Memory B cell (primary cell): Measurements from ENCODE around the gene ALDH3B2.
A peak's percentile ranks its signal among the peaks of the same experiment; 100 is the strongest.
"Not testable (repeated sequence)": the region's sequence is repeated elsewhere in the genome, so short reads cannot be mapped to it uniquely, and the experiment has no call there.

ENCODE experiments used
- ATAC-seq: fragments of 150-1000 bp; cut with Tn5 transposase; 2 replicates; pipeline ENCODE4 v1.10.0; 2021; ENCODE audit warnings: low read depth, mild to moderate bottlenecking, moderate library complexity
- DNase-seq, 2 donors: peaks; one replicate each; pipeline ENCODE4 v3.0.0; 2022; ENCODE audit warnings: low spot score in 2 of 2
- H3K27ac Mint-ChIP-seq: one replicate; pipeline ENCODE4 v1.8.0; 2022; ENCODE audit warnings: mild to moderate bottlenecking, moderate library complexity, mixed read lengths
- H3K27me3 Mint-ChIP-seq: one replicate; pipeline ENCODE4 v1.8.0; 2022; ENCODE audit warnings: mixed read lengths
- H3K36me3 Mint-ChIP-seq: one replicate; pipeline ENCODE4 v1.8.0; 2022; ENCODE audit warnings: mild to moderate bottlenecking, mixed read lengths
- H3K4me1 Mint-ChIP-seq: one replicate; pipeline ENCODE4 v1.8.0; 2022; ENCODE audit warnings: mixed read lengths
- H3K4me3 Mint-ChIP-seq: one replicate; pipeline ENCODE4 v1.8.0; 2022; ENCODE audit warnings: mild to moderate bottlenecking, moderate library complexity, mixed read lengths
- H3K9me3 Mint-ChIP-seq: one replicate; pipeline ENCODE4 v1.8.0; 2022; ENCODE audit warnings: mixed read lengths

The ALDH3B2 gene

DNA sequence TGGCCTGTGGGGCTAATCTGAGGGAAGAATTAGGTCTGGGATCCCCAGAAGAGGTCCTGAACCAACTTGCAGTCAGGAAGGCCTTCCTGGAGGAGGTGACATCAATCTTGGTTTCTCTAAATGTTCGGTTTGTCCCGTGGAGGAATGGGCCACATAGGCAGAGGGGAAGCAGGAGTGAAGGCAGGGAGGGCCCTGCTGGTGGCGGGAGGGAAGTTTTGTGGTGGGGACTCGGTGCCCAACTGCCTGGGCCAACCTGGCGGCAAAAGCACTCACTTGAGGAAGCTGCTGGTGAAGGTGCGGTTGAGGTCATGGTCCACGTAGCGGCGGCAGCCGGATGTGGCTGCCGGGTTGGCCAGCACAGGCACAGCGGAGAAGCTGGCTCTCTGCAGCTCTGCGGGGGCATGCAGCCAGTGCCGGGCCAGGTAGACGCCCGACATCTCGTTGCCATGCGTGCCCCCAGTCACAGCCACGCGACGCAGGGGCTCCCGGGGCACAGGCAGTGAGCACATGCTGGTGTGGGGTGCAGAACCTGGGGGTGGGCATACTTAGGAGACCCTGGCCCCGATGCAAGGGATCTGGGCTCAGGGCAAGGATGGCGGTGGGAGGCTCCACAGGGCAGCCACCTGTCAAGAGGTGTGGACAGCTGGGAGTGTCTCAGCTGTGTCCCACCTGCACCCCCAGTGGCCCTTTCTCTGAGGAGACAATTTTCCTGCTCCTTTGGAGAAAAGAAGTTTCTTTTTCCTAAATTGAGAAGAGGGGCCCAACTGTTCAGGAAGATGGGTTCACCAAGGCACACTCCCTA lies 27.7 kb downstream of the ALDH3B2 start:
- ATAC-seq (peak; percentile 54), DNase-seq (peak in 1 of 2 donors; percentile 47)
- H3K27ac Mint-ChIP-seq: peak overlapping the region; percentile 17
- H3K4me3 Mint-ChIP-seq: peak overlapping the region; percentile 45
- peaks cover 42% of the 10 kb centered on the region for H3K4me1 Mint-ChIP-seq
- H3K27me3 Mint-ChIP-seq: no peaks in the 10 kb centered on the region
- H3K36me3 Mint-ChIP-seq: no peaks in the 10 kb centered on the region
- no peaks in the 10 kb centered on the region for H3K9me3 Mint-ChIP-seq

DNA sequence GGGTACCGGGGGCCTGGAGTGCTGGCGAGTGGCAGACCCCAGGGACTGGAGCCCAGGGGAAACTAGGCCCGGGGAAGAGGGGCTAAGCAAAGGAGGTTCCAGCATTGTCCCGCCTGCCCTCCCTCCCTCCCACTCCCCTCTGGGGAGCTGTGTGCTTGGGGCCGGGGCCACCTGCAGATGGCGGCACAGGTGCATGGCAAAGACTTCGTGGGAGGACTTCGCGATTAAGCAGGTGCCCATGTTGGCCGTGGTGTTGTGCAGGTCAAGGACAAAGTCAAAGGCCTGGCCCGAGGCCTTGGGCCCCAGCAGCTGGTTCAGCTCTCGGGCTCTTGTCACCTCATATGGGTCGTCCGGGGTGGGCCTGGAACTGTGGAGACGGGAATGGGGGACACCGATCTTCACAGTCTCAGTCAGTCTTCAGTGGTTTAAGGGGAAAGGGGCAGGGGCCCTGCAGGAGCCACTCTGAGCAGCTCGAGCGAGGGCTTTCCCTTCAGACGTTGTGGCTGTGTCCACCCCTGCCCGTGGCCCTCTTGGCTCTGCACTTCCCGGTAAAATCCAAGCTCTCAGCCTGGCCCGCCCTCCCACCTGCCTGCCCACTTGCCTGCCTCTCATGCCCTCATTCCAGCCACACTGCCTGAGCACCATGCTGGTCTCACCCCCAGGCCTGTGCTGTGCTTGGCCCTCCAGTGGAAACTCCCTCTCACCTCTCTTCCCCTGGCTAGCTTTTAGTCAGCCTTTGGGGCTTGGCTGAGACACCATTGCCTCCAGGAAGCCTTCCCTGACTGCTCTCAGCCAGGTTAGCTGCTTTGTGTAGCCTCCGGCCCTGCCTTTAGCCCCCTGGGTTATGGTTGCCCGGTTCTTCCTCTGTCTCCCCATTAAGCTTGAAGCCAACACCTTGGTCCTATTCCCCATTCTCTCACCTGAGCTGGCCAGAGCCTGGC lies 28.6 kb downstream of the ALDH3B2 start:
- H3K9me3 Mint-ChIP-seq: no peaks in the 10 kb centered on the region
- ATAC-seq (no peak), DNase-seq (no peak)
- H3K27me3 Mint-ChIP-seq: no peaks in the 10 kb centered on the region
- no peaks in the 10 kb centered on the region for H3K36me3 Mint-ChIP-seq
- H3K27ac Mint-ChIP-seq: peak overlapping the region; percentile 17
- H3K4me1 Mint-ChIP-seq: peaks cover 42% of the 10 kb centered on the region
- H3K4me3 Mint-ChIP-seq: peak overlapping the region; percentile 45

DNA sequence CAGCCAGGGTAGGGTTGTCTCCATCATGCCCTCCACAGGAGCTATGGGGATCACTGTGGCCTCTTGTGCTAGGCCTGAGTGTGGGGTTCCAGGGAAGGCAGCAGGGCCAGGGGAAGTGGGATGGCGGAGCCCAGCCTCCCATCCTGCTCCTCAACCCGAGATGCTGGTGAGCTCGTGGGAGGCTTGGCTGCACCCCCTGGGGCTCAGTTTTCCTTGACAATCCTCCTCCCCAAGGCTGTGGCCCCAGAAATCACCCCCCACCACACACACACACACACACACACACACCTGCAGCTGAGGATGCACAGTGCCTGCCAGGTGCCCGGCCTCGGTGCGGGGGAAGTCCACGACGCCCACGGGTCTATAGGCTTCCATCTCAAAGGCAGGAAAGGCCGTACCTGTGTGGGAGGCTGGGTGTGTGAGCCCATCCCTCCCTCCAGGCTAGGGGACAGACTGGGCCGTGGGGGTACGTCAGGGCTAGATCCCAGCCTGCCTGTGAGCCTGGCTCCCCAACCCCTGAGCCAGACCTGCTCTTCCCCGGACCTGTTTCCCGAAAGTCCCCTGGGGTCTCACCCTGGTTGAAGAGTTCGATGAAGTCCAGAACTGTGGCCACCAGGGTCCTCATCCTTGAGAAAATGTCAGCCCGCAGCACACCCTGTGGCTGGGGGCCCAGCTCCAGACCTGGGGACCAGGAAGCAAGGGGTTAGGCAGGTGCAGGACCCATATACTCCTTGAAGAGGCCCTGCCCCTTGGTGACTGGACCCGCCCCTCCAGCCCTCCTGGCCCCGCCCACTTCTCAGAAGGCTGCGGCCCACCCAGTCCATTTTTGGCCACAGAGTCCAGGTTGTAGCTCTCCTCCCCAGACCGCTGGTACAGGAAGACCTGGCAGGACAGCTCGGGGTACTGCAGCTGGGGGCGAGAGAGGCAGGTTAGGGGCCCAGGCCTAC lies 29.7 kb downstream of the ALDH3B2 start:
- Mint-ChIP-seq H3K27ac (no peak overlapping the region), H3K4me3 (no peak overlapping the region), H3K27me3 (no peaks in the 10 kb centered on the region), H3K36me3 (no peaks in the 10 kb centered on the region), H3K4me1 (peaks cover 35% of the 10 kb centered on the region), H3K9me3 (no peaks in the 10 kb centered on the region)
- ATAC-seq (no peak), DNase-seq (no peak)

DNA sequence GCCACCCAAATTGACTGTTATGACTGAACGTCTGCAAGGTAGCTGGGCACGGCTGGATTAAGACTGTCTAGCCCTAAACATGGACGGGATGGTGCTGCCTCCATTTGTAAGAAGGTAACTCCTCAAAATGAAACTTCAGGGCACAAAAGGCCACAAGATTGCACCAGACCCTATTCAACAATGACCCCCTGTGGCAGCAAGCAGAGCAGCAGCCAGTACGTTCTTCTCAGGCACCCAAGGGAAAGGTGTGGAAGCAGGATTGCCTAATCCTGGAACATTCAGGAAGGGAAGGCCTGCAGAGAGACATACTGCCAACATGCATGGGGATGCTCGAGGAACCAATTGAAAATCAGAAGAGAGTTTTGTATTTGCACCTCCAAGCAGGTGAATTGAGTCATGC lies 30.4 kb downstream of the ALDH3B2 start:
- Mint-ChIP-seq H3K36me3 (no peaks in the 10 kb centered on the region), H3K27me3 (no peaks in the 10 kb centered on the region), H3K4me3 (no peak overlapping the region), H3K9me3 (no peaks in the 10 kb centered on the region), H3K27ac (no peak overlapping the region), H3K4me1 (peaks cover 28% of the 10 kb centered on the region)
- ATAC-seq: no peak
- DNase-seq: no peak

DNA sequence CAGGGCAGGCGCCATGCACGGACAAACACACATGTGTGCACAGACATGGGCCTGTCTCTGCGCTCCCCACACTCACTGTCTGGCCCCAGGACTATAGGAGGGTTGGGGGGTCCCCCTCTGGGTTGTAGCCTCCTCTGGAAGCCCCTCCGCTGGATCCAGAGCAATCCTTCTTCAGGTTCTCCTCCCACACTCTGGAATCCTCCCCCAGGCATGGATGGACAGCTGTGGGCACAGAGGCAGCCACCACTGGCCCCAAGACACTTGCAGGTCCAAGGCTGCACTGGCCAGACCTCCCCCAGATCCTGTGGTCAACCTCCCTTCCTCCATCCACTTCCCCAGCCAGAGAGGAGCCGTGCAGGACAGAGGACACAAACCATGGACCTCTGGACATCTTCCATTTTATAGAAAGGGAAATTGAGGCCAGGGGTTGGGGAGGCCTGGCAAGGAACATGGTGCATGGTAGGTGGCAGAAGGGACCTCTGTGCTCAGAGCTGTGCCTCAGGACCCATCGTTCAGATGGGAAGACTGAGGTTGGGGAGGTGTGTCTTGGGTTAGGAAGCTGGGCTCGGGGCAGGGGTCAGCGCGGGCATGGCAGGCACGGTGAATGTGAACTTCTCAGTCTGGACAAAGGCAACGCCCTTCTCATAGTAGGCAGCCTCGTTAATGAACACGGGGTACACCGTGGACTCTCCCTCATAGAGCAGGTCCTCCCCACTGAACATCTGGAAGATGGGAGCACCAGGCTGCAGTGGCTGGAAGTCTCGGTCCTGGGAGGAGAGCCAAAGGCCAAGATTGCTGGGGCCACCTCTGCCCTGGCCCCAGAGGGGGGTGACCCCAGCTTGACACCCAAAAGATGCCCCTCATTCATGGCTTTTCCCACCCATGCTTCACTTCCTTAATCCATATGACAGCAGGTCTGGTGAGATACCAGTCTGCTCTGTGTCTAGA lies 32.0 kb downstream of the ALDH3B2 start:
- DNase-seq: no peak
- H3K36me3 Mint-ChIP-seq: no peaks in the 10 kb centered on the region
- peaks cover 18% of the 10 kb centered on the region for H3K4me1 Mint-ChIP-seq
- no peak overlapping the region for H3K27ac Mint-ChIP-seq
- ATAC-seq: no peak
- H3K4me3 Mint-ChIP-seq: no peak overlapping the region
- H3K9me3 Mint-ChIP-seq: no peaks in the 10 kb centered on the region
- H3K27me3 Mint-ChIP-seq: no peaks in the 10 kb centered on the region

DNA sequence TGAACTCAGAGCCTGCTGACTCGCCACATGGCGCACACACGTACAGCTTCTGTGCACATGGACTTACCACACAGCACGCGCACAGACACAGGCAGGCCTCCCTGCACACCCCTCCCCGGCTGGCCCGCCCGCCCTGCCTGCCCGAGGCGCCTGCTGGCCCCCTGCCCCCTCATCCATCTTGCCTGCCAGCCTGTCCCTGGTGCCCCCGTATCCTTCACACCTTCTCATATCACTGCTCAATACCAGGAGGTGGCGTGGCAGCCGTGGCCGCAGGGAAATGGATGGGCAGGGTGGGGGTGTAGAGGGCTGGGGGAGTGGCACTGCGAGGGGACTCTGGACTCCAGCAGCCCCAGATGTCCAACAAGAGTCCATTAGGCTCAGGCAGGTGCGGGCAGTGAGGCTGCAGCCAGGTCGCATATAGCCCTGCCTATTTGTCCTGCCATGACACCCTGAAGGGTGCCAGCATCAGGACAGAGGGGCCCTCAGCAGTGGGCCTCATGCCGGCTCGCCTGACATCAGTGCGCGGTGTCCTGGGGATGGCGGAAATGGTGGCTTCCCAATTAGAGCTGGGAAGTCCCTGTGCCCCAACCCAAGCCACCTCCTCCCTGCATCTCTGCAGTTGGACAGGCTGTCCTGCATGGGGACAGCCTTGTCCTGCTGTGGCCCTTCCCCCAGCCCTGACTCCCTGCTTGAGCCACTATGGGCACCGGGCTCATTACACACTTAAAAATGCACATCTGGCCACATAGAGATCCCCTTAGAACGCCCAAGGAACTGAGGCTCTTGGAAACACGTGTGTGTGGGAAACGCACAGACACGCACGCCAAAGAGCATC lies 32.9 kb downstream of the ALDH3B2 start:
- H3K9me3 Mint-ChIP-seq: no peaks in the 10 kb centered on the region
- H3K4me3 Mint-ChIP-seq: no peak overlapping the region
- no peaks in the 10 kb centered on the region for H3K36me3 Mint-ChIP-seq
- ATAC-seq (no peak), DNase-seq (no peak)
- peaks cover 18% of the 10 kb centered on the region for H3K4me1 Mint-ChIP-seq
- no peak overlapping the region for H3K27ac Mint-ChIP-seq
- no peaks in the 10 kb centered on the region for H3K27me3 Mint-ChIP-seq

DNA sequence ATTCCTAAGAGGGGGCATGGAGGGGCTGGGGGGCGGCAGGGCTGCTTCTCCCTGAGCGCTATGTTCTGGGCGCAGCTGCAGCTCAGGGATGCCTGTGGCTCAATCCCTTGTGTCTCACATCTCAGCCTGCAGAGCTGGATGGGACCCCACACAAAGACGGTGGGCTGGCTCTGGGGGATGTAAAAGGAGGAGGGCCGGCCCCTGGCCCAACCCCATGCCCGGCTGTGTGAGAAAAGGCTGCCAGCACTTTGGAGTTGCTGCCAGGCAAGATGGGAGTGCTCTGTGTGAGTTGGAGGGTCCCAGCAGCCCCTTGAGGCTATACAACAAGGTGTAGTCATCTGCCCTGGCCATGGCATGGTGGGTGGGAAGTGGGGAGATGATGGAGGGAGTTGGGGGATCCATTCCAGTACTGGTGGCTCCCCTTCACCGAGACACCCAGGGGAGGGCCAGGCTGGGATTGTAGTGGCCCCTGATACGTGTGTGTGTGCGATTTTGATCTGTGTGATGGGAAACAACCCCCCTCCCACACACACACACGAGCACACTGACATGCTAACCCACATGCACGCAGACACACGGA lies 33.6 kb downstream of the ALDH3B2 start:
- peaks cover 11% of the 10 kb centered on the region for H3K4me1 Mint-ChIP-seq
- H3K36me3 Mint-ChIP-seq: no peaks in the 10 kb centered on the region
- no peaks in the 10 kb centered on the region for H3K27me3 Mint-ChIP-seq
- H3K9me3 Mint-ChIP-seq: no peaks in the 10 kb centered on the region
- DNase-seq (no peak), ATAC-seq (no peak)
- no peak overlapping the region for H3K4me3 Mint-ChIP-seq
- H3K27ac Mint-ChIP-seq: no peak overlapping the region

DNA sequence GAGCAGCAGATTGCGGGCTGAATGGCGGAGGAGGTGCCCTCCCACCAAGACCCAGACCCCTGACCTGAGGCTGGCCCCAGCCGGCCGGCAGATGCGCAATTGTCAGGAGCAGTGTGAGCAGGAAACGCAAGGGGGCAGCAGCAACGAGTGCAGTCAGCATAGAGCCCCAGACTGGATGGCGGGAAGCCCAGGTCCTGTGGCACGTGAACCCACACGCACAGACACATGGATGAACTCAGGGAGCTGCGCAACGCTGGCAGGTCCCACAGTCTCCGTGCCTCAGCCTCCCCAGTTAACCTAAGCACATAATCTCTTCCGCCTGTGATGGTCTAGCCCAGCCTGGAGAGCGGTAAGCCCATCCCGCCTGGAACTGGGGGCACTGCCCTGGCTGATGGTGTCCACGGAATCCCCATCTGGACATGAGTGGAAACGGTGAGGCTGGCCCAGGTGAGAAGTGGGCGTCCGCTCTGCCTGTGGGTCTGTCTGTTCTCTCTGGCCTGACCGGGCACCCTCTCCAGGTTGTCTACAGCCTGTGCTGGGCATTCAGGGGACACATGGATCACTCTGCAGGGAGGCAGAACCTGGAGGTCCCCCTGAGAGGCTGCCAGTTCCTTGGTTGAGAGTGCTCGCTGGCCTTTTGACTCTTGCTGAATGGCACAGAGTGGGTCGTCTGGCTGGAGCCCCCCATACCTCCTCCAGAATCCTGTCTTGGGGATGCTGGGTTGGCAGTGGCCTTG lies 34.2 kb downstream of the ALDH3B2 start:
- Mint-ChIP-seq H3K36me3 (no peaks in the 10 kb centered on the region), H3K4me1 (peaks cover 9% of the 10 kb centered on the region), H3K27ac (no peak overlapping the region), H3K4me3 (no peak overlapping the region), H3K9me3 (no peaks in the 10 kb centered on the region), H3K27me3 (no peaks in the 10 kb centered on the region)
- ATAC-seq (peak; percentile 94), DNase-seq (peak; percentile 60 to 70)

DNA sequence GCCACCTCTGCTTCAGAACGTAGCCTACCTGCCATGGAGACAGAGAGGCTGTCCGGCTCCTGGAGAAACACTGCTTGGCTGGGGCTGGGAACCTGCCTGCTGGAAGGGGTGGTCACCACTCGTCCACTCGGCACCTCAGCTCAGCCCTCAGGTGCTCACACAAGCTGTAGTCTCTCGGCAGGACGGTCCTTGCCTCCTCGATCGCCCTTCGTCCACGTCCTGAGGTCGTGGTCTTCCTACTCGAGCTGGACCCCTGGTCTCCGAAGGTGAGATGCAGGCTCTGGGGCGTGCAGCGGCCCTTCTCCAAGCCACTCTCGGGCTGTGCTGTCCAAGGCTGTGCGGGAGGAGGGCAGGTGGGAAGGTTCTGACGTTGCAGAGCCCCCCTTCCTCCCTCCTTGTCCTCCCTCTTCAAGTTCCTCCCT lies 35.0 kb downstream of the ALDH3B2 start, which contains the start of gene TBX10:
Gene TBX10 (minus strand): TSS at position 326 of the 422 bp plus-strand sequence. CDS start 291 bp downstream, at position 35.
- ATAC-seq (no peak), DNase-seq (no peak)
- H3K4me3 Mint-ChIP-seq: no peak within 1 kb of the TSS
- no peaks in the 10 kb centered on the region for H3K9me3 Mint-ChIP-seq
- H3K27me3 Mint-ChIP-seq: no peaks in the 10 kb centered on the region
- H3K4me1 Mint-ChIP-seq: peaks cover 9% of the 10 kb centered on the region
- H3K36me3 Mint-ChIP-seq: no peaks in the 10 kb centered on the region
- H3K27ac Mint-ChIP-seq: no peak within 1 kb of the TSS

DNA sequence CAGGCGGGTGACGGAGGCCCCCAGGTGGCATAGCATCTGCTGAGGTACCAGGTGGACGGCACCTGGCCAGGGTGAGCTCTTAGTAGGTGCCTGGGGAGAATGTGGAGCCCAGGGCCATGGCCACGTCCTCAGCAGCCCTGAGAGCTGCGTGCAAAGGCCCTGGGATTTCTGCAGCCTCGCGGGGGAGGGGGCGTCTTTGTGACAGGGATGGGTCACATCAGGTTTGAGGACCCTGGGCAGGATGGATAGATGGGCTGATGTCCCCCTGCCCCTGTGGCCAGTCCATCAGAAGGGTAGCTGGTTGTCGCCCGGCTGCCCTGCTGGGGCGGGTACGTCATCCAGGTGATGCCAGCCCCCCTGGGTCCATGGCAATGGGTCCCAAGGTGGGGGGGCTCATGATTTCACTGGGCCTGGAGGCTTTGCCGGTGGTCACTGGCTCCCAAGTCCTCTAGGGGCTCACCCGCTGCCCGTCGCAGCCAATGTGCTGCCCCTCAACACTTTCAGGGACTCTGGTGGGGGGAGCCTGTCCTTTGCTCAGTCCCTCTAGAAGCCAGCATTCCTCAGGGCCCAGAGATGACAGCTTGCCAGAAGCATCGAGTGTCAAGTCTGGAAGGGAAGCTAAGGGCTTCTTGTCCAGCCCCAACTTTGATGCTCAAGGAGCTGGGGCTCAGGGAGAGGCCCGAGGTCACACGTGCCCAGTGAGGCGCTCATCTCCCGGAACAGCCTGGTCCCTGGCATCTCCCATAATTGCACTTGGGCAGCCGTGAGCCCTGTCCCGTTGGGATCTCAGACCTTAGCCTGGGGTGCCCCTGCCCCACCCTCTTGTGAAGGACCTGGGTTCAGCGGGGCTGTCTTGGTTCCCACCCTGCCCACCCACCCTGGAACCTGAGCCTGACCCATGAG lies 35.6 kb downstream of the ALDH3B2 start:
- DNase-seq (no peak), ATAC-seq (no peak)
- H3K36me3 Mint-ChIP-seq: no peaks in the 10 kb centered on the region
- H3K4me3 Mint-ChIP-seq: no peak overlapping the region
- H3K4me1 Mint-ChIP-seq: peaks cover 9% of the 10 kb centered on the region
- no peaks in the 10 kb centered on the region for H3K9me3 Mint-ChIP-seq
- no peak overlapping the region for H3K27ac Mint-ChIP-seq
- no peaks in the 10 kb centered on the region for H3K27me3 Mint-ChIP-seq

DNA sequence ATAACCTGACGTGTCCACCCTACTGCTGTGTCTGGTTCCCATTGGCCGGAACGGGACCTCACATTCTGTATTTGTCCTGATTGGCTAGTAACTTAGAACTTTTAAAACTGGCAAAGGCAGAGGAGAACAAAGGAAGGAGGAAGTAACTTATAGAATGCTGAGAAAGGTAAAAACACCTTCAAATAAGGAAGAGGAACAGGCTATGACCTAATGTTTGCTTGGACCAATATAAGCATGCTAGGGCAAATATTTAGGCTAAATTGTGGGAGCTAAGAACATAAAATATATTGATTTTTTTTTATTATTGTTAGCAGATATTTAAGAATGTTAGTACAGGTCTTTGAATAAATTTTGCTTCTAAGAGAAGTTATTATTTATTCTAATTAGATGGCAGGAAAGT lies 37.0 kb downstream of the ALDH3B2 start:
- H3K4me3 Mint-ChIP-seq, ATAC-seq: not testable (repeated sequence)

More for the DNA sequence above, 37.0 kb downstream of the ALDH3B2 start:
- not testable (repeated sequence) for H3K36me3 Mint-ChIP-seq, H3K27ac Mint-ChIP-seq, H3K4me1 Mint-ChIP-seq, DNase-seq, H3K27me3 Mint-ChIP-seq, H3K9me3 Mint-ChIP-seq
